Glutamatergic neuron (in vitro differentiated cells): ENCODE results near the gene EGFL7. TPM values are rescaled to one million over a fixed set of nuclear protein-coding genes. Genes with fewer than 3 reads are reported as not detected.

Source experiments
- DNase-seq: peaks from one replicate; pipeline ENCODE4 v3.0.0; 2022
- H3K27ac Mint-ChIP-seq: one replicate; pipeline ENCODE4 v1.8.0; 2020; ENCODE audit warnings: mild to moderate bottlenecking, mixed read lengths, inconsistent platforms; ENCODE audit not compliant: unreplicated experiment
- H3K27me3 Mint-ChIP-seq: one replicate; pipeline ENCODE4 v1.8.0; 2020; ENCODE audit warnings: mild to moderate bottlenecking, moderate library complexity, mixed read lengths, inconsistent platforms; ENCODE audit not compliant: unreplicated experiment
- H3K36me3 Mint-ChIP-seq: one replicate; pipeline ENCODE4 v1.8.0; 2020; ENCODE audit warnings: mild to moderate bottlenecking, mixed read lengths, inconsistent platforms; ENCODE audit not compliant: unreplicated experiment
- H3K4me1 Mint-ChIP-seq: one replicate; pipeline ENCODE4 v1.8.0; 2020; ENCODE audit warnings: mild to moderate bottlenecking, low read depth, mixed read lengths, inconsistent platforms; ENCODE audit not compliant: unreplicated experiment
- H3K4me3 Mint-ChIP-seq: one replicate; pipeline ENCODE4 v1.8.0; 2020; ENCODE audit warnings: mild to moderate bottlenecking, mixed read lengths, inconsistent platforms; ENCODE audit not compliant: unreplicated experiment
- H3K9me3 Mint-ChIP-seq: one replicate; pipeline ENCODE4 v1.8.0; 2020; ENCODE audit warnings: mild to moderate bottlenecking, moderate library complexity, mixed read lengths, inconsistent platforms; ENCODE audit not compliant: unreplicated experiment
- CTCF ChIP-seq: fragments of 200-600 bp; sonication (generic); IDR thresholded peaks from one replicate; pipeline ENCODE4 v1.5.0; 2021; ENCODE audit not compliant: partially characterized antibody, unreplicated experiment
- total RNA-seq: library from RNA; stranded (reverse); fragmentation: NEBNext Ultra II Directional; extraction: Animal tissue kit (Norgen Biotek cat#: 25700); gene quantifications from one replicate; pipeline ENCODE4 v1.2.1, GENCODE V29; 2021; ENCODE audit not compliant: unreplicated experiment

Gene EGFL7
- total RNA-seq, 1 donor from 2014 or later: 8.1 TPM

DNA sequence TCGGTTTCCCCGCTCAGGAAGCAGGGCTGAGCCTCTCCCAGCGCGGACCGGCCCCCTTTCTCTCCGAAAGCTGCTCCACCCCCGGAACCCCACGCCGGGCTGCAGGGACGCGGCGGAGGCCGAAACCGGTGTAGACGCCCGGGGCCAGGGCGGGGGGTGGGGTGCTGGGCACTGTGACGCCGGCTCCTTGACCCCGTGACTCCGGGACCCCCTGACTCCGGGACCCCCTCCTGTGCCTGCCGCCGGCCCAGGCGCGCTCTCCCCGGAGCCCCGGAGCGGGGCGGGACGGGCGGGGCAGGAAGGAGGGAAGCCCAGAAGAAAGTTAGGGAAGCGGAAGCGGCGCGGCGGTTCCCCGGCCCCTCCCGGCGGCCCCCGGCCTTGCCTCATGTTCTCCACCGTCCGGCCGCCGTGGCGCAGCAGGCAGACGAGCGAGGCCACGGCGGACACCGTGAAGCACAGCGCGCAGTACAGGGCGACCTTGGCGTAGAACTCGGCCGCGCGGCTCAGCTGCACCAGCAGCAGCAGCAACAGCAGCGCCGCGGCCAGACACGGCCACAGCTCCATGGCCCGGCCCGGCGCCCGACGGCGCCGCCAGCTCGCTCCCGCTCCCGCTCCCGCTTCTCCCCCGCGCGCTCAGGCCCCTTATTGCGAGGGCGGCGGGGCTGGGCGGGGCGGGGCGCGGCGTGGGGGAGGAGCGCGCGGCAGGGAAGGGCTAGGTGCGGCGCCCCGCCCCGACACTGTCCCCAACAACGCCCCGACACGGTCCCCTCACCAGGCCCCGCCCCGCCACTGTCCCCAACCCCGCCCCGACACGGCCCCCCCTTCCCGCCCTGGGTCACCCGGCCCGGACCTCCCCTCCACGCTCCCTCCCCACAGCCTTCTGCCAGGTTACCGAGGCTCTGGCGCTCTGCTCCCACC is 24.3 kb downstream of the EGFL7 start, which contains the start of gene AGPAT2:
TSS of gene AGPAT2 (minus strand) at position 664 of the 918 bp plus-strand sequence. CDS start at position 564, 100 bp downstream.
- peaks cover 13% of the 10 kb centered on the region for H3K4me1 Mint-ChIP-seq
- no peak for TF ChIP-seq CTCF
- peaks cover 2% of the 10 kb centered on the region for H3K27me3 Mint-ChIP-seq
- peak; percentile 78 for DNase-seq
- no peaks in the 10 kb centered on the region for H3K36me3 Mint-ChIP-seq
- no peaks in the 10 kb centered on the region for H3K9me3 Mint-ChIP-seq
- H3K27ac Mint-ChIP-seq: peak within 1 kb of the TSS; percentile 56
- H3K4me3 Mint-ChIP-seq: peak within 1 kb of the TSS; percentile 86

DNA sequence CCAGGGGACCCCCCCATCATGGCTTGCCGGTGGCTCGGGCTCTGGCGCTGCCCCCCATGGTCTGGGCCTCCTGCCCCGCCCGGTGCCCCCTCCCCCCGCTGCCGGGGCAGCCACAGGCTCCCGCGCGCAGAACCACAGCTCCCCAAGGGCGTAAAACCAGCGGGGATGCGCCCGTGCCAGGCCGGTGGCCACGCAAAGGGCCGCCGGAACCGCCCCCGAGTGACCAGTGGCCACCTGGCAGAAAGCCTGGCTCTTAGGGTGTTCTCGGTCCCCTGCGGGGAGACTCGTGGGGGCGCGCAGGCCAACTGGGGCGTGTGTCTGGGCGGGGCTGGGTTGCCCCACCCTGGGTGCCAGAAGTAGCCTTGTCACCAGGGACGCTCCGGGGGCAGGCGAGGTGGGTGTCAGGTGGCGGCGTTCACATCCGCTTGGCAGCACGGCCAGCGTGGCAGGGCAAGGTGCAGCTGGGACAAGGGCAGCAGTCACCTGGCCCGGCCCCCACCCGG is 25.1 kb downstream of the EGFL7 start:
- Mint-ChIP-seq H3K4me3 (peak overlapping the region; percentile 61), H3K4me1 (peaks cover 13% of the 10 kb centered on the region), H3K9me3 (no peaks in the 10 kb centered on the region), H3K36me3 (no peaks in the 10 kb centered on the region), H3K27ac (no peak overlapping the region), H3K27me3 (peaks cover 2% of the 10 kb centered on the region)
- no peak for DNase-seq
- no peak for TF ChIP-seq CTCF

DNA sequence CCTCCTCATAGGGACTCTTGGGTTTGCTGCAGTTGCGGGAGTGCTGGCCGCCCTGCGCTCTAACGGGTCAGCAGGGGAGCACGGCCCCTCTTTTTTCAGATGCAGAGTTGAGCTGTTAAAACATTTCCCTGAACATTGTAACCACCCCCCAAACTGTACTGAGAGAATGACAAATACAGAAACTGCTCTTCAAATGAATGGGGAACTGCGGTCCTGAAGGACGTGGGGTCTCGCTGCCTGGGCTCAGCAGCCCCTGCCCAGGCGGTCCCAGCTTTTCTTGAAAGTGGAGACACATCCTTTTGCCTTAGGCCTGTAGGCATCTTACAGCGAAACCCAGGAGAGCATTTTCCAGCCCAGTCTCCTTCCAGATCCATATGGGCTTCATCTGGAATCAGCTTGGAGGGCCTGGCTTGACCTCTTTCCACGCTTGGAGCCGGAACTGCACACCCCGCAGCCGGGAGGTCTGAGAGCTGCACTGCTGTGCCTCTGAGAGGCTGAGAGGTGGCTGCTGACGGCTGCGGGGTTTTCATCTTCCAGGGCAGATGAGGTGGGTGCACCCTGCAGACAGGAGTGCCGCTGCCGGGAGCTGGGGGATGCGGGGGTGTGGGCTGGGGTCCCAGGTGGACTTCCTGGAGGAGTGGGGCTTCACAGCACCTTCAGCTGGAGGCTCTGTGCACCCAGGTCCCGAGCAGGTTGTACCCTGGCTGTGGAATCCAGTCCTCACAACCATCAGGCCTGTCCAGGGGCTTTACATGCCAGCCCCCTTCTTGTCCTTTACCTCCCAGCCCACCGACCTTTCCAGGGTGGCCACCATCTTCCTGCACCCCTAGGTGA is 25.8 kb downstream of the EGFL7 start:
- no peak for TF ChIP-seq CTCF
- Mint-ChIP-seq H3K4me1 (peaks cover 16% of the 10 kb centered on the region), H3K4me3 (peak overlapping the region; percentile 61), H3K9me3 (no peaks in the 10 kb centered on the region), H3K27ac (peak overlapping the region; percentile 56), H3K36me3 (no peaks in the 10 kb centered on the region), H3K27me3 (peaks cover 5% of the 10 kb centered on the region)
- peak; percentile 41 for DNase-seq

- H3K36me3 Mint-ChIP-seq: no peaks in the 10 kb centered on the region
- peaks cover 13% of the 10 kb centered on the region for H3K4me1 Mint-ChIP-seq
- no peaks in the 10 kb centered on the region for H3K9me3 Mint-ChIP-seq
- no peak overlapping the region for H3K4me3 Mint-ChIP-seq
- H3K27me3 Mint-ChIP-seq: peaks cover 5% of the 10 kb centered on the region
- DNase-seq: no peak
- no peak for TF ChIP-seq CTCF
- H3K27ac Mint-ChIP-seq: no peak overlapping the region
These were observed 26.4 kb downstream of the EGFL7 start for GRCh38 chr9:136689108-136689460.
